NCI-H128 (cell line): ENCODE measurements around the gene UNCX.

Experiments used
- DNase-seq: peaks from one replicate; lab custom pipeline; 2025; ENCODE audit not compliant: unreplicated experiment; lab: John Stamatoyannopoulos, UW

Gene UNCX

GRCh38 chr7:1214516-1214915 is 18.2 kb upstream of the UNCX start:
- no peak for DNase-seq

- no peak for DNase-seq
Measured at GRCh38 chr7:1218541-1219165, 14.0 kb upstream of the UNCX start.

- DNase-seq = no peak
Measured at GRCh38 chr7:1219498-1219897, 13.2 kb upstream of the UNCX start.

- DNase-seq = no peak
Measured at GRCh38 chr7:1220000-1220726, 12.5 kb upstream of the UNCX start.

GRCh38 chr7:1220977-1221745 is 11.5 kb upstream of the UNCX start:
- DNase-seq = no peak

GRCh38 chr7:1223196-1223981 is 9.3 kb upstream of the UNCX start:
- no peak for DNase-seq

GRCh38 chr7:1224086-1224716 is 8.5 kb upstream of the UNCX start:
- DNase-seq = no peak

- no peak for DNase-seq
Measured at GRCh38 chr7:1225030-1225429, 7.6 kb upstream of the UNCX start.

GRCh38 chr7:1225441-1226185 is 7.1 kb upstream of the UNCX start:
- DNase-seq = no peak

GRCh38 chr7:1226186-1226901 is 6.3 kb upstream of the UNCX start:
- DNase-seq = no peak

- no peak for DNase-seq
Measured at GRCh38 chr7:1227071-1227804, 5.4 kb upstream of the UNCX start.

- no peak for DNase-seq
Measured at GRCh38 chr7:1227814-1228544, 4.7 kb upstream of the UNCX start.

GRCh38 chr7:1228545-1229201 is 4.0 kb upstream of the UNCX start:
- no peak for DNase-seq

GRCh38 chr7:1229202-1229947 is 3.3 kb upstream of the UNCX start:
- DNase-seq = no peak

- DNase-seq = no peak
Measured at GRCh38 chr7:1229956-1230355, 2.7 kb upstream of the UNCX start.

- DNase-seq = no peak
Measured at GRCh38 chr7:1230411-1231213, 2.1 kb upstream of the UNCX start.
